GM20431 (cell line): ENCODE data around the gene MRPL16.
"Not testable (repeated sequence)": the region's sequence is repeated elsewhere in the genome, so short reads cannot be mapped to it uniquely, and the experiment has no call there.

Experiments used
- in situ Hi-C: fragments of 300-500 bp; cut with MseI, MboI; formaldehyde crosslinking; loops from one replicate; pipeline ENCODE4 v1.15.0; 2020; ENCODE audit warnings: low sequenced_read_pairs; ENCODE audit not compliant: unreplicated experiment

The MRPL16 gene

GRCh38 chr11:59810189-59810910 lies at the start of gene MRPL16:
Gene MRPL16, minus strand, starts transcription at chr11:59810778. Its CDS starts 120 bp downstream, at chr11:59810658.
- in situ Hi-C loops, result no loop called here

DNA sequence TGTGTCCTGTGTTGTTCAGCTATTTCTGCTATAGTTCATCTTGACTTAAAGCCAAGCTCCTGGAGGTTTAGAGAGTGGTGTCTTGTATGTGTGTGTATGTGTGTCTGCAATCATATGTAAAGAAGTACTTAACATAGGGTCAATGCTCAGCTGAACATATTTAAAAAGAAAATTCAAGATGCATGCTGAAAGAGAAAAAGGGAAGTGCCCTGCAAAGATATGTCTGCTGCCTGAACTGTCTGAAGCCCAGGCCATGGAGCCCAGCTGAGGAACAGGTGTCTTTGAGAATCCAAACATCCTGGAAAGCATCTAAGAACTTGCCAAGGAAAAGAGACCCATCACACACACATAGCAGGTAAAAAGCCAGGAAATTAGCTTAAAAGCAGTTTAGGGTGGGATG lies 49.1 kb upstream of the MRPL16 start:
- in situ Hi-C loops, result no loop called here

GRCh38 chr11:59857439-59858434 lies 47.2 kb upstream of the MRPL16 start:
- in situ Hi-C loops, result no loop called here

- in situ Hi-C loops, result no loop called here
Measured at GRCh38 chr11:59854871-59855270, 44.3 kb upstream of the MRPL16 start.

DNA sequence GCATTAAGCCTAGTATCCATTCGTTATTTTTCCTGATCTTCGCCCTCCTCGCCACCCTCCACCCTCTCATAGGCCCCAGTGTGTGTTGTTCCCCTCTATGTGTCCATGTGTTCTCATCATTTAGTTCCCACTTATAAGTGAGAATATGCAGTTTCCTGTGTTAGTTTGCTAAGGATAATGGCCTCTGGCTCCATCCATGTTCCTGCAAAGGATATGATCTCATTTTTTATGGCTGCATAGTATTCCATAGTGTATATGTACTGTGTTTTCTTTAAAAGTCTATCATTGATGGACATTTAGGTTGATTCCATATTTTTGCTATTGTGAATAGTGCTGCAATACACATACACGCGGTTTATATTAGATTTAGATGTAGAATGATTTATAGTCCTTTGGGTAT lies 40.8 kb upstream of the MRPL16 start:
- in situ Hi-C loops, result not testable (repeated sequence)

DNA sequence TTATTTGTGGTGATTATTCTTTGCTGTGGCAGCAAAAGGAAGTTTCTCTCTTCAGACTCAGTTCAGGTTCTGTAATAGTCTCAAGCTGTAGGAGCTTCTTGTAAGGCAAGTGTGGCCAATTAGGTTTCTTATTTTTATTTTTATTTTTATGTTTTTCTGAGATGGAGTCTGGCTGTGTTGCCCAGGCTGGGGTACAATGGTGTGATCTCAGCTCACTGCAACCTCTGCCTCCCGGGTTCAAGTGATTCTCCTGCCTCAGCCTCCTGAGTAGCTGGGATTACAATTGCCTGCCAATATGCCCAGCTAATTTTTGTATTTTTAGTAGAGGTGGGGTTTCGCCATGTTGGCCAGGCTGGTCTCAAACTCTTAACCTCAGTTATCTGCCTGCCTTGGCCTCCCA lies 39.0 kb upstream of the MRPL16 start:
- in situ Hi-C loops, result loop anchor here (10.0 kb wide), 1 partner anchor 65 kb away; no protein-coding TSS in a partner anchor

DNA sequence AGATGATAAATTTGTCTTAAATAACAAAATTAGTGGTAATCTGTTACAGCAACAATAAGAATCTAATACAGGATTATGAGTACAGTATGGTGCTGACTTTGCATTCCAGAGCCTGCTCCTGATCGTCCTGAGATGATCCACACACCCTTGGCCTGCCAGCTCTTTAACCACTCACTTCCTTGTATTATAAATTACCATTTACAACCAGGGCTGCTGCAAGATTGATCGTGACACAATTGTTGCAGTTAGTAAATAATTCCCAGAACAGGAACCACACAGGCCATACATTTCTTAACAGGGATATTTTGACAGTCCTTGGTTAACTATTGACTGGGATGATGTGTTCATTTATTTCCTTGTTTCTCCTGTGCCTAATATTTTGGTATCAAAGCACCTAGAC lies 38.6 kb upstream of the MRPL16 start:
- in situ Hi-C loops, result loop anchor here (10.0 kb wide), 1 partner anchor 64 kb away; no protein-coding TSS in a partner anchor

- in situ Hi-C loops, result loop anchor here (10.0 kb wide), 1 partner anchor 64 kb away; no protein-coding TSS in a partner anchor
Measured at GRCh38 chr11:59848439-59848838, 37.9 kb upstream of the MRPL16 start.

DNA sequence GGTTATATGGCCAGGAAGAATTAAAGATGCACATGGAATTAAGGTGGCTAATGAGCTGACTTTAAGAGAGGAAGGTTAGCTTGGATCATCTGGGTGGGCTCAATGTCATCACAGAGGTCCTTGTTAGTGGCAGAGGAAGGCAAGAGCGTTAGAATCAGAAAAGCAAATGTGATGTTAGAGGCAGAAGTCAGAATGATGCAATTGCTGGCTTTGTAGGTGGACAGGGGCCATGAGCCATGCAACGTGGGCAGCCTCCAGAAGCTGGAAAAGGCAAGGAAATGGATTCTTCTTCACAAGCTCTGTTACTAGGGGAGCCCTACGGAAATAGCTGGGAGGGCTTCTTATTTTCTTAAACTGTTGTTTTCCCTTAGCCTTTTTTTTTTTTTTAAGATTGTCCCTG lies 37.0 kb upstream of the MRPL16 start:
- in situ Hi-C loops, result loop anchor here (10.0 kb wide), 1 partner anchor 63 kb away; no protein-coding TSS in a partner anchor

DNA sequence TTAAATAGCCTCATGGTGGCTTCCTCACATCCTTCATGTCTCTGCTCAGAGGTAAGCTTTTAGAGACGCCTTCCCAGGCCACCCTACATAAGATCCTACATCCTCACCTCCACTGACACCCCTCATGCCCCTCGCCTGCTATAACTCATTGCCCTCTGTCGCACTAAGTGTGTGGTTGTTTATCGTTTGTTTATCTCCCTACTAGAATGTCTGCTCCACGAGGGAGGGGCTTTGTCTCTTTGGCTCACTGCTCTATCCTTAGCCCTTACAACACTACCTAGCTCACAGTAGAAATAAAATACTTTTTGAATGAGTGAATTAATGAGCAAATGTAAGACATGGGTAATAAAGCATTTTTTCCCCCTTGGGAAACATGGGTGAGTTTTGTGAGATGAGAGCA lies 36.0 kb upstream of the MRPL16 start:
- in situ Hi-C loops, result loop anchor here (10.0 kb wide), 1 partner anchor 62 kb away; no protein-coding TSS in a partner anchor

- in situ Hi-C loops, result loop anchor here (10.0 kb wide), 1 partner anchor 61 kb away; no protein-coding TSS in a partner anchor
Measured at GRCh38 chr11:59845399-59845798, 34.8 kb upstream of the MRPL16 start, which contains the start of gene CBLIF. Gene CBLIF, minus strand, starts transcription at chr11:59845499. Its CDS starts 46 bp downstream, at chr11:59845453.

- in situ Hi-C loops, result loop anchor here (10.0 kb wide), 1 partner anchor 58 kb away; no protein-coding TSS in a partner anchor
Measured at GRCh38 chr11:59842316-59842715, 31.7 kb upstream of the MRPL16 start.

GRCh38 chr11:59841514-59841913 lies 30.9 kb upstream of the MRPL16 start:
- in situ Hi-C loops, result loop anchor here (10.0 kb wide), 1 partner anchor 57 kb away; no protein-coding TSS in a partner anchor

DNA sequence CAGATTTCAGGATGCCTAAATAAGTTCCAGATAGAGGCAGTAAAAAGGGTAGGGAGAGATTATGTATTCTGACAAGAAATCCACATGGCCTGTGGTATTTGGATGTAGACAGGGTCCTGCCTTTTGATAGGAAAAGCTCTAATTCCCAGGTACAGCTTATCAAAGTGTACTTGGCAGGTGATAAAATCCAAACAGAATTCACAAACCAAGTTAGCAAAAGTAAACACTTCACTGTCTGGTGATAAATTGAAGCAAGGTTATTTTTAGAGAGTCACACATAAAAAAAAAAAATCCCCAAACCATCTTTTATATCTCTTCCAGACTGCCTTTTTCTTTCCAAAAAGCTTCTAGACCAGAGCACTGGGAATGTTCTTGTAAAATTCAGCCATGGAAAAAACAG lies 29.0 kb upstream of the MRPL16 start:
- in situ Hi-C loops, result loop anchor here (10.0 kb wide), 1 partner anchor 55 kb away; no protein-coding TSS in a partner anchor

- in situ Hi-C loops, result no loop called here
Measured at GRCh38 chr11:59833602-59834001, 23.0 kb upstream of the MRPL16 start.

- in situ Hi-C loops, result no loop called here
Measured at GRCh38 chr11:59829358-59829757, 18.8 kb upstream of the MRPL16 start.

DNA sequence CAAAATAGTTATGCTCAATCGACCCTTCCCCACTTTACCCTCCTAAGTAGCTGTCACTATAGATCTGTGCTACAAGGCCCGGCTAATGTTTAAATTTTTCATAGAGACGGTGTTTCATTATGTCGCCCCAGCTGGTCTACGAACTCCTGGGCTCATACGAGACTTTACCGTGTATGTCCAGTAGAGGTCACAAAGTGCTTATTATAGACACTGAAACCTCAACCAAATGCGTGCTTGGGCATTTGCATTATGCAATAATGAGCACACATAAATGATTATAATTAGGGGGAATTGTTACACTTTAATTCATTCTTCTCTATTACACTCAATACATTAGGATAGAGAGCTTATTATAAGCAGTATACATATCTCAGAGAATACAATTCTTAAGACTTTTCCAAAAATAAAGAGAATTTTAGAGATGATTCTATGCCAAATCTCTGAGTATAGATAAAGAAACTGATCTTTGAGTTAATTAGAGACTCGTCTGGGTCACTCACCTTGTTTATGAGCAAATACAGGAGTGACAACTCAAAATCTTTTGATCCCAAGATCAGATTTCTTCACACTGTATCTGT lies 12.5 kb upstream of the MRPL16 start:
- in situ Hi-C loops, result no loop called here

DNA sequence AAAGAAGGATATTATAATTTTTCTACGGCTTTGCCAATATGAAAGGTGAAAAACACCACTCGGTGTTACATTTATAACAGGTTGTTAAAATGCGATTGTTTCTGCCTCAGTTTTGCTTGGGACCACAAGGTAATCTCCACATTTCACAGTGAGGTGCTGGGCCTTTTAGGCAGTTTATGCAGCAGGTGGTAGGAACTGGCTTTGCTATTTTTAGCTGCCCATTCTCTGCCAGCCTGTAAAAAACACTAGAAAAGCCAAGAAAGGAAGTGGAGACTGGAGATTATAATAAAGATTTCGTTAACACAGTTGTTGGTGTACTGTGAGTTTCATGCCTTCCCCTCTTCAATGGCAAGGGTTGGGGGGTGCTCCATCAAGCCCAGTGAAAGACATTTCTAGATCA lies 8.0 kb upstream of the MRPL16 start:
- in situ Hi-C loops, result no loop called here

DNA sequence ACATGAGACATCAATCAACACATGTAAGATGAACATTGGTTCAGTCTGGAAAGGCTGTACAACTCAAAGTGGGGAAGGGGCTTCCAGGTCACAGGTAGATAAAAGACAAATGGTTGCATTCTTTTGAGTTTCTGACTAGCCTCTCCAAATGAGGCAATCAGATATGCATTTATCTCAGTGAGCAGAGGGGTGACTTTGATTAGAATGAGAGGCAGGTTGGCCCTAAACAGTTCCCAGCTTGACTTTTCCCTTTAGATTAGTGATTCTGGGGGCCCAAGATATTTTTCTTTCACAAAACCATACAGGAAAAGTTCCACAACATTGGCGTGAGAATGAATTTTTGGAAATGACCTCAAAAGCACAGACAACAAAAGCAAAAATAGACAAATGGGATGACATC lies 5.9 kb upstream of the MRPL16 start:
- in situ Hi-C loops, result not testable (repeated sequence)

- in situ Hi-C loops, result no loop called here
Measured at GRCh38 chr11:59815754-59816153, 5.2 kb upstream of the MRPL16 start.
